Activated T-helper 1 cell treated with anti-CD3 and anti-CD28 coated beads, Interleukin-12 subunit alpha, Interleukin-12 subunit beta, Interleukin-2, Interleukin-4 antibody, amounts not matched to agents 30 ng/mL and 10 ng/mL and 1 ng/mL, durations not matched to agents 14 hours and 24 hours and 36 hours (primary cell): ENCODE results near the gene OR11H6. TPM values are rescaled to one million over a fixed set of nuclear protein-coding genes. Genes with fewer than 3 reads are reported as not detected.

Experiments
- total RNA-seq: library from RNA; stranded (reverse); gene quantifications from 2 replicates; pipeline ENCODE4 v1.2.3, GENCODE V29; 2022

The OR11H6 gene
- total RNA-seq, 1 donor from 2014 or later: not detected

Other genes starting within 250 kb of the OR11H6 start
- gene OR4K15, start 248.1 kb upstream of the OR11H6 start, total RNA-seq: not detected in 2 replicates
- gene OR4Q2, start 221.5 kb upstream of the OR11H6 start, total RNA-seq: not detected in 2 replicates
- not detected in 2 replicates for gene OR4K14, start 204.4 kb upstream of the OR11H6 start, total RNA-seq
- gene OR4K13, start 187.7 kb upstream of the OR11H6 start, total RNA-seq: not detected in 2 replicates
- not detected in 2 replicates for gene OR4L1, start 163.7 kb upstream of the OR11H6 start, total RNA-seq
- gene OR4K17, start 113.0 kb upstream of the OR11H6 start, total RNA-seq: not detected in 2 replicates
- not detected in 2 replicates for gene OR4N5, start 84.9 kb upstream of the OR11H6 start, total RNA-seq
- not detected in 2 replicates for gene OR11G2, start 32.8 kb upstream of the OR11H6 start, total RNA-seq
- gene OR11H7, start 5.3 kb downstream of the OR11H6 start, total RNA-seq: not detected in 2 replicates
- not detected in 2 replicates for gene OR11H4, start 15.6 kb downstream of the OR11H6 start, total RNA-seq
- 33.0 and 33.7 TPM in 2 replicates for gene TTC5, start 82.2 kb downstream of the OR11H6 start, total RNA-seq
- gene CCNB1IP1, start 109.6 kb downstream of the OR11H6 start, total RNA-seq: 61.2 and 72.5 TPM in 2 replicates
- gene PARP2, start 119.9 kb downstream of the OR11H6 start, total RNA-seq: 32.5 and 36.6 TPM in 2 replicates
- 39.3 and 41.9 TPM in 2 replicates for gene TEP1, start 189.8 kb downstream of the OR11H6 start, total RNA-seq
- gene KLHL33, start 212.5 kb downstream of the OR11H6 start, total RNA-seq: 0.05 TPM in 2 replicates
- 69.6 and 77.4 TPM in 2 replicates for gene OSGEP, start 231.1 kb downstream of the OR11H6 start, total RNA-seq
- gene APEX1, start 231.5 kb downstream of the OR11H6 start, total RNA-seq: 236 and 242 TPM in 2 replicates
- gene PIP4P1, start 237.7 kb downstream of the OR11H6 start, total RNA-seq: 36.6 and 37.0 TPM in 2 replicates
- gene PNP, start 245.7 kb downstream of the OR11H6 start, total RNA-seq: 149 TPM in 2 replicates